Urinary bladder (tissue), 2 donors: ENCODE data around the gene APH1B. TPM values are rescaled to one million over a fixed set of nuclear protein-coding genes. Genes with fewer than 3 reads are reported as not detected.

Experiments
- polyA plus RNA-seq: library from polyadenylated mRNA; stranded (reverse); fragments of 200-250 nt; gene quantifications from one replicate; pipeline ENCODE4 v1.2.3, GENCODE V29; 2013
- total RNA-seq: library from RNA; depleted of rRNA; stranded (reverse); fragments of >200 nt; gene quantifications from one replicate; pipeline ENCODE4 v1.2.3, GENCODE V29; 2014
- donor health status: healthy.

The APH1B gene
- total and polyA plus RNA-seq, 2 donors, result 10.9 to 20.2 TPM

Other genes starting within 250 kb of the APH1B start
- 1,685 TPM for gene TPM1, start 234.9 kb upstream of the APH1B start, total RNA-seq
- 3,649 TPM for gene TPM1, start 234.9 kb upstream of the APH1B start, polyA plus RNA-seq
- gene LACTB, start 155.7 kb upstream of the APH1B start, total RNA-seq, result 14.4 TPM
- 12.7 TPM for gene LACTB, start 155.7 kb upstream of the APH1B start, polyA plus RNA-seq
- gene RPS27L, start 120.1 kb upstream of the APH1B start, total RNA-seq, result 48.1 TPM
- gene RPS27L, start 120.1 kb upstream of the APH1B start, polyA plus RNA-seq, result 97.4 TPM
- gene RAB8B, start 88.0 kb upstream of the APH1B start, total RNA-seq, result 105 TPM
- 27.7 TPM for gene RAB8B, start 88.0 kb upstream of the APH1B start, polyA plus RNA-seq
- 5.8 TPM for gene CA12, start 104.2 kb downstream of the APH1B start, total RNA-seq
- 14.9 TPM for gene CA12, start 104.2 kb downstream of the APH1B start, polyA plus RNA-seq
- 77.4 TPM for gene USP3, start 227.0 kb downstream of the APH1B start, total RNA-seq
- gene USP3, start 227.0 kb downstream of the APH1B start, polyA plus RNA-seq, result 20.6 TPM